HFFc6 (cell line): ENCODE measurements around the gene NCKAP5L. TPM values are rescaled to one million over a fixed set of nuclear protein-coding genes. Genes with fewer than 3 reads are reported as not detected.
"Not testable (repeated sequence)": the region's sequence is repeated elsewhere in the genome, so short reads cannot be mapped to it uniquely, and the experiment has no call there.

Source experiments
- DNase-seq: peaks from one replicate; pipeline ENCODE4 v3.0.0-alpha.2; 2018
- H3K27ac Mint-ChIP-seq: 2 replicates; pipeline ENCODE4 v1.8.0; 2020; ENCODE audit warnings: mild to moderate bottlenecking, mixed read lengths
- H3K27me3 Mint-ChIP-seq: 2 replicates; pipeline ENCODE4 v1.8.0; 2021; ENCODE audit warnings: mild to moderate bottlenecking, moderate library complexity, mixed read lengths; ENCODE audit not compliant: insufficient read depth
- H3K36me3 Mint-ChIP-seq: 2 replicates; pipeline ENCODE4 v1.8.0; 2021; ENCODE audit warnings: low read depth, mixed read lengths
- H3K4me1 Mint-ChIP-seq: 2 replicates; pipeline ENCODE4 v1.8.0; 2020; ENCODE audit warnings: low read depth, mixed read lengths
- H3K4me3 Mint-ChIP-seq: 2 replicates; pipeline ENCODE4 v1.8.0; 2020; ENCODE audit warnings: mild to moderate bottlenecking, moderate library complexity, mixed read lengths
- H3K9me3 Mint-ChIP-seq: 2 replicates; pipeline ENCODE4 v1.8.0; 2020; ENCODE audit warnings: mild to moderate bottlenecking, mixed read lengths
- total RNA-seq, 6 experiments: library from RNA; stranded (reverse); fragmentation: NEBNext Ultra II Directional; extraction: Animal tissue kit (Norgen Biotek cat#: 25700); gene quantifications; 2 replicates in 1 of 6; 3 replicates in 5 of 6; pipeline ENCODE4 v1.2.3, GENCODE V29; 2021
- TF ChIP-seq, protein P1 (sequence below): fragments of 200-600 bp; sonication (generic); IDR thresholded peaks from 2 replicates; pipeline ENCODE4 v1.5.0; 2021; ENCODE audit warnings: antibody characterized with exemption, mild to moderate bottlenecking

Gene NCKAP5L
- total RNA-seq, 6 experiments from 2014 or later: 24.4 to 37.5 (median 25.0) TPM

DNA sequence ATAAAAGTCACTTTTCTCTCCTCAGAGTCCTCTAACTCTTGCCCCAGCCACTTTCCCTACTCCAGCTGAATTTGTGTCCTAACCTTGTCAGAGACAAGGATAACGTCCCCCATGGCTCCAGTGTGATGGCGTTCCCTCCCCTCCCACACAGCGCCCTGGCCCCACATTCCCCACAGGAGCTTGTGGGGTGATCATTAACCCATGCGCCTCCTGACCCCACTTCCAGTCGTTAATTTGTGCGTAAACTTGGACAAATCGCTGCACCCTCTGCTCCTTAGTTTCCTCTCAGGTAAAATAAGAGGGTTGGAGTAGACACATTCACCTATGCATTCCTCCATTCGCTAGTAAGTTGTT is 37.5 kb upstream of the NCKAP5L start:
- peaks cover 24% of the 10 kb centered on the region for H3K27me3 Mint-ChIP-seq
- no peak overlapping the region for H3K4me3 Mint-ChIP-seq
- no peak overlapping the region for H3K27ac Mint-ChIP-seq

DNA sequence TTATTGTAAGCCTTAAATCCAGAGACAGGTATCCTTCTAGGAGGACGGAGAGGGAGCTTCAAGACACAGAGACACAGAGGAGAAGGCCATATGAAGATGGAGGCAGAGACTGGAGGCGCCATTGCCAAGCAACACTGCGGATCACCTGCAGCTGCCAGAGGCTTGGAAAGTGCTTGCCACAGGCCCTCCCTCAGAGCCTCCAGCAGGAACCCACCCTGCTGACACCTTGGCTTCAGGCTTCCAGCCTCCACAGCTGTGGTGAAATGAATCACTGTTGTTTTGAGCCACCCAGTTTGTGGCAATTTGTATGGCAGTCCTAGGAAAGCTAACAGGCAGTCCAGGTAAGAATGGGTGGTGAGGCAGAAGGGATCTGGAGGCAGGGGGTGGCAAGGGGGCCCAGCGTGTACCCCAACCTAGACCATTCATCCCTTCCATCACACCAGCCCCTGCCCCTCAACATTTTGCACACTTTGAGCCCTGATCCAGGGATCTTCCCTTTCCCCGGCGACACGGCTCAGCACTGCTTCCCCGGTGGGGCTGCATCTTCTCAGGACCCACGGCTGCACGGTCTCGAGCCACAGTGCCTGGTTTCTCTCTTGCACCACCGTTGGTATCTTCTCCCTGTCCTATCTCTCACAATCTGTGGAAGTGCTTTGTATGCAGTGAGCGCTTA is 37.0 kb upstream of the NCKAP5L start:
- H3K9me3 Mint-ChIP-seq: no peaks in the 10 kb centered on the region
- no peak for DNase-seq

More for the DNA sequence above, 37.5 kb upstream of the NCKAP5L start:
- DNase-seq: no peak
- Mint-ChIP-seq H3K36me3 (no peaks in the 10 kb centered on the region), H3K4me1 (peaks cover 39% of the 10 kb centered on the region), H3K9me3 (no peaks in the 10 kb centered on the region)
- TF ChIP-seq, protein P1, sequence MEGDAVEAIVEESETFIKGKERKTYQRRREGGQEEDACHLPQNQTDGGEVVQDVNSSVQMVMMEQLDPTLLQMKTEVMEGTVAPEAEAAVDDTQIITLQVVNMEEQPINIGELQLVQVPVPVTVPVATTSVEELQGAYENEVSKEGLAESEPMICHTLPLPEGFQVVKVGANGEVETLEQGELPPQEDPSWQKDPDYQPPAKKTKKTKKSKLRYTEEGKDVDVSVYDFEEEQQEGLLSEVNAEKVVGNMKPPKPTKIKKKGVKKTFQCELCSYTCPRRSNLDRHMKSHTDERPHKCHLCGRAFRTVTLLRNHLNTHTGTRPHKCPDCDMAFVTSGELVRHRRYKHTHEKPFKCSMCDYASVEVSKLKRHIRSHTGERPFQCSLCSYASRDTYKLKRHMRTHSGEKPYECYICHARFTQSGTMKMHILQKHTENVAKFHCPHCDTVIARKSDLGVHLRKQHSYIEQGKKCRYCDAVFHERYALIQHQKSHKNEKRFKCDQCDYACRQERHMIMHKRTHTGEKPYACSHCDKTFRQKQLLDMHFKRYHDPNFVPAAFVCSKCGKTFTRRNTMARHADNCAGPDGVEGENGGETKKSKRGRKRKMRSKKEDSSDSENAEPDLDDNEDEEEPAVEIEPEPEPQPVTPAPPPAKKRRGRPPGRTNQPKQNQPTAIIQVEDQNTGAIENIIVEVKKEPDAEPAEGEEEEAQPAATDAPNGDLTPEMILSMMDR: no peak

DNA sequence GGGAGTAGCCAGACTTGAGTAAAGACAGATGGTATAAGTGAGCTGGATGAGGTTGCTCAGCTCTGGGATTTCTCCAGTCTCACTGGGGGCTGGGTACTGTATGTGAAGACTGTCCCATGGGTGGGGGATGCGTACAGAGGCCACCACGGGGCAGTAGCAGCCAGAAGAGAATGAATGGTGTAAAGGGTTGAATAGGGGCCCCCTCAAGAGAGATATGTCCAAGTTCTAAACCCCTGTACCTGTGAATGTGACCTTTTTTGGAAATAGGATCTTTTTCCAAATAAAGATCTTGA is 36.5 kb upstream of the NCKAP5L start:
- Mint-ChIP-seq H3K9me3 (no peaks in the 10 kb centered on the region), H3K4me1 (peaks cover 32% of the 10 kb centered on the region), H3K4me3 (no peak overlapping the region), H3K27ac (no peak overlapping the region), H3K27me3 (peaks cover 23% of the 10 kb centered on the region), H3K36me3 (no peaks in the 10 kb centered on the region)
- TF ChIP-seq, protein P1: no peak
- DNase-seq: no peak

More for the DNA sequence above, 37.0 kb upstream of the NCKAP5L start:
- Mint-ChIP-seq H3K36me3 (no peaks in the 10 kb centered on the region), H3K27me3 (peaks cover 23% of the 10 kb centered on the region), H3K4me1 (peaks cover 37% of the 10 kb centered on the region), H3K4me3 (no peak overlapping the region), H3K27ac (no peak overlapping the region)
- TF ChIP-seq, protein P1: no peak

DNA sequence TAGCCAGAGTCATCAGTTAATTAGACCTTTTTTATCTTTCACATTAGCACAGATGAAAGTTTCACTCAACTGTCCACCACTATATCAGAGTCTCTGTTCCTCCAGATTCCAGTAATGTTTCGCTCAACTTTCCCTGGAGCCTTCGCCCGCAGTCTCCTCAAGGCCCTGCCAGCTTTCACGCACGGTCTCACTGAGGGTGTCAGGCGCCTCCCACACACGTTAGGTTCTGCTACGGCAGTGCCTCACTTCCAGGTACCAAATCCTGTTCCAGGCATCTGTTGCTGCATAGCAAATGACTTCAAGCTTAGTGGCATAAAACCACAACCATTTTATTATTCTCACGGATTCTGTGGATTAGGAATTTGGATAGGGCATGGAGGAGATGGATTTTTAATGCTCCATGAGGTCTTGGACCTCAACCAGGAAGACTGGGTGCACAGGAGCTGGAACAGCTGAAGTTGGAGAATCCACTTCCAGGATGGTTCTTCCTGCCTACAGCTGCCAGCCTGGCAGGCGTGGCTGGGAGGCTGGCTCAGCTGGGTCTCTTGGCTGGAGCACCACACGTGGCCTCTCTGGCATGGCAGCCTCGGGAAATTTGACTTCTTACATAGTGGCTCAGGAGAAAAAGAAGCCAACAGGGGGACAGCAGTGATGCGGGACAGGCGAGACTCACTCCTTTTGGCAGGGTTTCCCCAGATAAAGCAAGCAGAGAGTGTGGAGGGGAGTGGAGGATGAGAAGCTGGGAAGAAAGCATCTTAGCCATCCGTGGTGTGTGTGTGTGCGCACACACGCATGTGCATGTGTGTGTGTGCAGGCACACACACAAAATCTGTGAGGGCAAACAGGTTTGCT is 36.0 kb upstream of the NCKAP5L start:
- H3K27me3 Mint-ChIP-seq: peaks cover 24% of the 10 kb centered on the region
- TF ChIP-seq, protein P1: no peak
- no peaks in the 10 kb centered on the region for H3K9me3 Mint-ChIP-seq

DNA sequence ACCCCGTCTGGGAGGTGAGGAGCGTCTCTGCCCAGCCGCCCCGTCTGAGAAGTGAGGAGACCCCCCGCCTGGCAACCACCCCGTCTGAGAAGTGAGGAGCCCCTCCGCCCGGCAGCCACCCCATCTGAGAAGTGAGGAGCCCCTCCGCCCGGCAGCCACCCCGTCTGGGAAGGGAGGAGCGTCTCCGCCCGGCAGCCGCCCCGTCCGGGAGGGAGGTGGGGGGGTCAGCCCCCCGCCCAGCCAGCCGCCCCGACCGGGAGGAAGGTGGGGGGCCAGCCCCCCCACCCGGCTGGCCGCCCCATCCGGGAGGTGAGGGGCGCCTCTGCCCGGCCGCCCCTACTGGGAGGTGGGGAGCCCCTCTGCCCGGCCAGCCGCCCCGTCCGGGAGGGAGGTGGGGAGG is 32.7 kb upstream of the NCKAP5L start:
- H3K4me1 Mint-ChIP-seq: not testable (repeated sequence)

More for the DNA sequence above, 36.0 kb upstream of the NCKAP5L start:
- H3K4me1 Mint-ChIP-seq: peaks cover 27% of the 10 kb centered on the region
- no peak overlapping the region; the same call in 1 of the 2 replicates for H3K4me3 Mint-ChIP-seq
- no peaks in the 10 kb centered on the region for H3K36me3 Mint-ChIP-seq
- H3K27ac Mint-ChIP-seq: no peak overlapping the region
- DNase-seq: no peak

DNA sequence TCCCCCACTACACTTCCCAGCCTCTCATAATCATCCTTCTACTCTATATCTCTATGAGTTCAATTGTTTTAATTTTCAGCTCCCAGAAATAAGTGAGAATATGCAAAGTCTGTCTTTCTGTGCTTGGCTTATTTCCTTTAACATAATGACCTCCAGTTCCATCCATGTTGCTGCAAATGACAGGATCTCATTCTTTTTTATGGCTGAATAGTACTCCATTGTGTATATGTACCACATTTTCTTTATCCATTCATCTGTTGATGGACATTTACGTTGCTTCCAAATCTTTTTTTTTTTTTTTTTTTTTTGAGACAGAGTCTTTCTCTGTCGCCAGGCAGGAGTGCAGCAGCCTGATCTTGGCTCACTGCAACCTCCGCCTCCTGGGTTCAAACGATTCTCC is 27.7 kb upstream of the NCKAP5L start:
- not testable (repeated sequence) for H3K27ac Mint-ChIP-seq, H3K4me1 Mint-ChIP-seq, H3K9me3 Mint-ChIP-seq, DNase-seq, H3K36me3 Mint-ChIP-seq, H3K4me3 Mint-ChIP-seq
- peaks cover 46% of the 10 kb centered on the region for H3K27me3 Mint-ChIP-seq

More for the DNA sequence above, 32.7 kb upstream of the NCKAP5L start:
- not testable (repeated sequence) for DNase-seq, H3K9me3 Mint-ChIP-seq, H3K36me3 Mint-ChIP-seq, H3K27ac Mint-ChIP-seq, H3K4me3 Mint-ChIP-seq
- peaks cover 27% of the 10 kb centered on the region for H3K27me3 Mint-ChIP-seq
